Mammary epithelial cell (primary cell): Measurements from ENCODE around the gene LIMK1.

Source experiments
- EZH2 ChIP-seq: IDR thresholded peaks from 2 replicates; pipeline ENCODE4 v1.6.1; 2012; ENCODE audit warnings: low read length, inconsistent platforms, borderline replicate concordance
- TF ChIP-seq, protein P1 (sequence below), 2 donors: IDR thresholded peaks in 1 of 2; conservative IDR thresholded peaks in 1 of 2; 2 replicates each; pipeline ENCODE4 v1.5.1; 2011 to 2012; ENCODE audit warnings: inconsistent platforms in 2 of 2, low read length in 2 of 2, mild to moderate bottlenecking in 2 of 2, control low read depth in 1 of 2, low read depth in 1 of 2; ENCODE audit not compliant: insufficient read depth in 1 of 2; ENCODE audit errors: extremely low read depth in 1 of 2

- TF ChIP-seq, protein P1, sequence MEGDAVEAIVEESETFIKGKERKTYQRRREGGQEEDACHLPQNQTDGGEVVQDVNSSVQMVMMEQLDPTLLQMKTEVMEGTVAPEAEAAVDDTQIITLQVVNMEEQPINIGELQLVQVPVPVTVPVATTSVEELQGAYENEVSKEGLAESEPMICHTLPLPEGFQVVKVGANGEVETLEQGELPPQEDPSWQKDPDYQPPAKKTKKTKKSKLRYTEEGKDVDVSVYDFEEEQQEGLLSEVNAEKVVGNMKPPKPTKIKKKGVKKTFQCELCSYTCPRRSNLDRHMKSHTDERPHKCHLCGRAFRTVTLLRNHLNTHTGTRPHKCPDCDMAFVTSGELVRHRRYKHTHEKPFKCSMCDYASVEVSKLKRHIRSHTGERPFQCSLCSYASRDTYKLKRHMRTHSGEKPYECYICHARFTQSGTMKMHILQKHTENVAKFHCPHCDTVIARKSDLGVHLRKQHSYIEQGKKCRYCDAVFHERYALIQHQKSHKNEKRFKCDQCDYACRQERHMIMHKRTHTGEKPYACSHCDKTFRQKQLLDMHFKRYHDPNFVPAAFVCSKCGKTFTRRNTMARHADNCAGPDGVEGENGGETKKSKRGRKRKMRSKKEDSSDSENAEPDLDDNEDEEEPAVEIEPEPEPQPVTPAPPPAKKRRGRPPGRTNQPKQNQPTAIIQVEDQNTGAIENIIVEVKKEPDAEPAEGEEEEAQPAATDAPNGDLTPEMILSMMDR (conservative IDR thresholded peaks at IDR 0.05 in 1 of 2, IDR thresholded peaks at IDR 0.05 in 1 of 2; ENCODE audit: extremely low read depth in 1 of 2, insufficient read depth in 1 of 2, low read depth in 1 of 2, low read length in 2 of 2): no peak
- TF ChIP-seq EZH2: no peak
These were observed 44.3 kb upstream of the LIMK1 start for GRCh38 chr7:74039337-74039736.
